Iris pigment epithelial cell (primary cell): ENCODE measurements around the gene RUNX2.
A peak's percentile ranks its signal among the peaks of the same experiment; 100 is the strongest.

Experiments
- DNase-seq: peaks from one replicate; pipeline ENCODE4 v3.0.0-alpha.2; 2011; ENCODE audit warnings: low read depth

RUNX2 gene

GRCh38 chr6:45521226-45521625 lies 193.1 kb downstream of the RUNX2 start:
- no peak for DNase-seq

GRCh38 chr6:45522486-45522885 lies 194.4 kb downstream of the RUNX2 start:
- DNase-seq, result no peak

GRCh38 chr6:45527210-45527609 lies 199.1 kb downstream of the RUNX2 start:
- no peak for DNase-seq

- no peak for DNase-seq
Measured at GRCh38 chr6:45531999-45532595, 204.0 kb downstream of the RUNX2 start.

GRCh38 chr6:45532721-45533210 lies 204.6 kb downstream of the RUNX2 start:
- DNase-seq, result peak; percentile 49

GRCh38 chr6:45533386-45533785 lies 205.3 kb downstream of the RUNX2 start:
- no peak for DNase-seq

GRCh38 chr6:45535933-45536332 lies 207.8 kb downstream of the RUNX2 start:
- no peak for DNase-seq

GRCh38 chr6:45537539-45537938 lies 209.4 kb downstream of the RUNX2 start:
- DNase-seq, result no peak

GRCh38 chr6:45538641-45539547 lies 210.8 kb downstream of the RUNX2 start:
- DNase-seq, result no peak

- DNase-seq, result no peak
Measured at GRCh38 chr6:45540375-45540920, 212.3 kb downstream of the RUNX2 start.

- no peak for DNase-seq
Measured at GRCh38 chr6:45541934-45542333, 213.8 kb downstream of the RUNX2 start.

GRCh38 chr6:45543298-45544235 lies 215.4 kb downstream of the RUNX2 start:
- peak; percentile 64 for DNase-seq

- no peak for DNase-seq
Measured at GRCh38 chr6:45545416-45545815, 217.3 kb downstream of the RUNX2 start.

- no peak for DNase-seq
Measured at GRCh38 chr6:45548657-45549515, 220.8 kb downstream of the RUNX2 start.

- DNase-seq, result peak; percentile 23
Measured at GRCh38 chr6:45552536-45552935, 224.4 kb downstream of the RUNX2 start.

- no peak for DNase-seq
Measured at GRCh38 chr6:45553730-45554344, 225.7 kb downstream of the RUNX2 start.

- no peak for DNase-seq
Measured at GRCh38 chr6:45554591-45554990, 226.5 kb downstream of the RUNX2 start.

- peak; percentile 40 for DNase-seq
Measured at GRCh38 chr6:45555981-45556771, 228.0 kb downstream of the RUNX2 start.

- DNase-seq, result no peak
Measured at GRCh38 chr6:45556828-45557227, 228.7 kb downstream of the RUNX2 start.

GRCh38 chr6:45557454-45557853 lies 229.3 kb downstream of the RUNX2 start:
- no peak for DNase-seq
